OCI-LY1 (cell line): ENCODE results near the gene SPON2.

Source experiments
- CTCF ChIP-seq: fragments of 200-600 bp; sonication (generic), shearing (Covaris generic); IDR thresholded peaks from 2 replicates; pipeline ENCODE4 v1.5.1; 2017; ENCODE audit warnings: mild to moderate bottlenecking, antibody characterized with exemption, low read length, moderate library complexity, mixed read lengths
- EZH2 ChIP-seq: fragments of 200-600 bp; sonication (generic), shearing (Covaris generic); IDR thresholded peaks from 2 replicates; pipeline ENCODE4 v1.8.0; 2017; ENCODE audit warnings: borderline replicate concordance, mixed run types, mild to moderate bottlenecking, antibody characterized with exemption, low read length, moderate library complexity, mixed read lengths

- TF ChIP-seq CTCF = no peak
- no peak for TF ChIP-seq EZH2
Observed at GRCh38 chr4:1208266-1208961, 36.0 kb upstream of the SPON2 start.
